ENCODE data around the gene PKD2L1. TPM values are rescaled to one million over a fixed set of nuclear protein-coding genes. Genes with fewer than 3 reads are reported as not detected.
"Not testable (repeated sequence)": the region's sequence is repeated elsewhere in the genome, so short reads cannot be mapped to it uniquely, and the experiment has no call there.

The PKD2L1 gene
- not detected for polyA plus RNA-seq (2013, experiment 1 of 2; ENCODE audit: insufficient read length)
- polyA plus RNA-seq (2013, experiment 2 of 2; ENCODE audit: insufficient read length), result not detected

- no peak for DNase-seq
These were observed at the start of gene PKD2L1 for GRCh38 chr10:100330079-100330478. TSS of gene PKD2L1 (minus strand) at chr10:100330228. CDS start at chr10:100330103, 125 bp downstream.

DNA sequence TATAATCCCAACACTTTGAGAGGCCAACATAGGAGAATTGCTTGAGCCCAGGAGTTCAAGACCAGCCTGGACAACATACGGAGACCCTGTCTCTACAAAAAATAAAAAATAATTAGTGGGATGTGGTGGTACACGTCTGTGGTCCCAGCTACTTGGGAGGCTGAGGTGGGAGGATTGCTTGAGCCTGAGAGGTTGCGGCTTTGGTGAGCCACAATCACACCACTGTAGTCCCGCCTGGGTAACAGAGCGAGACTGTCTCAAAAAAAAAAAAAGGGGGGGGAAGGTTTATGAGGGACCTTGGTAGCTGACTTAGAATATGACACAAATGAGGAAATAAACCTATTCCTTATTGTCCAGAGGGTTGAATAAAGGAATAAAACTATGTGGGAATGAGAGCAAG lies 47.8 kb upstream of the PKD2L1 start:
- DNase-seq, result no peak

GRCh38 chr10:100376656-100377055 lies 46.6 kb upstream of the PKD2L1 start:
- not testable (repeated sequence) for DNase-seq

GRCh38 chr10:100374677-100375353 lies 44.8 kb upstream of the PKD2L1 start:
- DNase-seq, result not testable (repeated sequence)

DNA sequence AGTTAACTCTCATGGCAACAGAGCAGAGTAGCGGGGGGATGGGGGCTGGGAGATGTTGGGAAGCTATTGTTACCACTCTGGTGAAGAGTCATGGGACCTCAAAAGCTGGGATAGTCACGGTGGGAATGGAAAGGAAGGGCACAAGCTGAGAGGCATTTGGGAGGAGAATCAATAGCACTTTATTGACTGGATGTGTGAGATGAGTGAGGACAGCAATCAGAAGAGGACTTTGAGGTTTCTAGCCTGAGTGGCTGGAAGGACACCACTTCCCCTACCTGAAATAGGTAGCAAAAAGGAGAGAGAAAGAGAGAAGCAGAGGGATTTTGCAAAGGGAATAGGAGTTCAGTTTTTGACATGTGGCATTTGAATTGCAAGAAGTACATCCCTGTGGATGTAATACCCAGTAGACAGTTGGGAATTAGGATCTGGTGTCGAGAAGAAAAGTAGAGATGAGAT lies 44.2 kb upstream of the PKD2L1 start:
- DNase-seq, result no peak

DNA sequence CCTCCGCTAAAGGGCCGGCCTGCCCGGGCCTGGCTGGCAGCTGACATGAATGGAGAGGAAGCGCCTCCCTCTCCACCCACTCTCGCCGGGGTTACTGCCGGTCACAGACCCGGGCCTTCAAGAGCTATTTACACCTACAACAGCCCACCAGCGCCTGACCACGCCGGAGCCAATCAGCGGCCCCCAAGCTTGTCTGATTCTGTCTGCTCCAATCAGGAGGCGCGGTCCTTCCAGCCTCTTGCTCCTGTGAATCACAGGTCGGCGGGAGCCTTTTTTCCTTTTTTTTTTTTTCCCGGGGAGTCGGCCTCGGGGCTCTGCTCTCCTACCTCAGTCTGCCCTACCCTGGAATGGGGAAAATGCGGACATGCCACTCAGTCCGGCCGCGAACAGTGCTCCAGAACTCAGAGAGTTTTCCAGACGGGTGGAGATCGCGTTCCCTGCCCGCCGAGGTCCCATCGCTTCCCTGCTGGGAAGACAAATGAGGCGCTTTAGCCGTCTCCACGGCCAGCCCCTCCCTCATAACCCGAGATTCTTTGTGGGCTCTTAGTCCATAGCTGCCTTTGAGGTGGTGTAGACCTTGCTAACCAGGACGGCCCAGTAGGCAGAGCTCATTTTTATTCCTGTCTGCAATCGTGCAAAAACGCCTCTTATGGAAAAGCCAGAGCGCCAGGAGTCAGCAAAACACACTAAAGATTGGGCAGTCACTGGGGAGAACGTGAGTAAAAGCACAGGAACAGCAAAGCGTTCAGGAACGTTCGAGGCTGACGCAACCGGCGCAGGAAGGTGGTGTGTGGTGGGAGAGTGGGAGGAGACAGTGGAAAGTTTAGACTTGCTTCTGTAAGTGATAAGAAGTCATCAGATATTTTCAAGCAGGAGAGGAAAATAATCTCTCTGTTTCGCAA lies 43.5 kb upstream of the PKD2L1 start:
- peak; percentile 100 for DNase-seq

DNA sequence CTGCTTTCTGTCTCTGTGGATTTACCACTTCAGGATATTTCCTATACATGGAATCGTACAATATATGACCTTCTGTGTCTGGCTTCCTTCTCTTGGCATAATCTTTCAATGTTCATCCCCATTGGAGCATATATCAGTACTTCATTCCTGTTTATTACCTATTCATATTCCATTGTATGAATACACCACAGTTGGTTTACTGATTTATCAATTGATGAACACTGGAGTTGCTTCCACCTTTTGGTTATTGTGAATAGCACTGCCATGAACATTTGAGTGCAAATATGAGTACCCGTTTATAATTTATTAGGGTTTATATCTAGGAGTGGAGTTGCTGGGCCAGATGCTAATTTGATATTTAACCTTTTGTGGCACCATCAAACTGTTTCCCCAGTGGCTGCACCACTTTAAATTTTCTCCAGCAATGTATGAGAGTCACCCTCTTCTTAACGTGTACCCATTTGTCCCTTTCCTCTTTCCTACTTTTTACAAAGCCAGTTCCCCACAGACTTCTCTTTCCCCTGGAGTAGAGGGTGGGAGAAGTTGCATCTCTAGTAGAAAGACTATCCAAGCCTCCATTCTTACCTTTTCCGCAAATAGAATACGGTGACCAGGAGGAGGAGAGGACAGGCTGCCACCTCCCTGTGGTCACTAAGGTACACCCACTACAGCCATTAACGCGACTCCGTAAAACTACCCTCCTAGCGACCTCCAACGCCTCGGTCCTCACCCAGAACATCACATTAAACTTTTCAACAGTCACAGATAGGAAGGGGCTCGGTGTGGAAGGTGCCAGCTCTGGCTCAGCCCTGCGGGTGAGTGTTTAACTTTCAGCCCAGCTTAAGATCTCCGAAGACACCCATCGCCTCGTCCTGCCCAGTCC lies 42.6 kb upstream of the PKD2L1 start:
- no peak for DNase-seq

GRCh38 chr10:100371482-100372027 lies 41.5 kb upstream of the PKD2L1 start:
- DNase-seq, result no peak

- peak; percentile 88 for DNase-seq
These were observed 40.9 kb upstream of the PKD2L1 start for GRCh38 chr10:100370714-100371481.

- no peak for DNase-seq
These were observed 38.7 kb upstream of the PKD2L1 start for GRCh38 chr10:100368721-100369120.

DNA sequence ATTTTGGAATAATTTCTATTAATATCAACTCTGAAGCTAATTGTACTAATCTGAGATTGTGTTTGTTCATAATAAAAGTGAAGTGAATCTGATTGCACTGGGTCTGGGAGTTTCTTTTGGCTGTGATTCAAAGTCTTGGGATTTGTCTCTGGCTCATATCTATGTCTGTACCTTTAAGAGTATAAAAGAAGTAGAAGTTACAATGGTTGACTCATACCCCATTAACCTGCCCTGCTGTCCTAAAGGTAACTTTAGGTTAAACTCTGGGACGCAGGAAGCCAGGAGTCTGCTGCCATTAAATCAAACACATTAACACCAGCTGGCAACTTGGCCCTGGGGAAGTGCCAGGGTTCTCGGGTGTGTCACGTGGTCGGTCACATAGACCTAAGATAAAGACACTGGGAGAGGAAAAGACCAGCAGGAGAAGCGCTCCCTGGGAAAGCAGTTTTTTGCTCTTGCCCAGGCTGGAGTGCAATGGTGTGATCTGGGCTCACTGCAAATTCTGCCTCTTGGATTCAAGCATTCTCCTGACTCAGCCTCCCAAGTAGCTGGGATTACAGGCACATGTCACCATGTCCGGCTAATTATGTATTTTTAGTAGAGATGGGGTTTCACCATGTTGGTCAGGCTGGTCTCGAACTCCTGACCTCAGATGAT lies 34.8 kb upstream of the PKD2L1 start:
- DNase-seq, result peak; percentile 76

DNA sequence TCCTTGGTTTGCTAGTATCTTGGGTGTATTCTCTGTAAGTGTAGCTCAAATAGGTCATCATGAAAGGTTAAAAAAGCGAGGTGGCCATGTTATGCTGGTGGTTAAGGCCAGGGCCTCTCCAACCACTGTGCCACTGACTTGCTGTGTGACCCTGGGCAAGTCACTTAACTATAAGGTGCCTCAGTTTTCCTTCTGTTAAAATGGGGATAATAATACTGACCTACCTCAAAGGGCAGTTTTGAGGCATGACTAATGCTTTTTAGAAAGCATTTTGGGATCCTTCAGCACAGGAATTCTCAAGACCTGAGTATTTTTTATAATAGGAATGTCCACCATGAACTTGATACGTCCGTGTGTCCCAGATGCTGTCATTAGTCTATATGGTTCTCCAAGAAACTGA lies 34.1 kb upstream of the PKD2L1 start:
- no peak for DNase-seq

- no peak for DNase-seq
These were observed 32.8 kb upstream of the PKD2L1 start for GRCh38 chr10:100362570-100363496.

- DNase-seq, result no peak
These were observed 30.2 kb upstream of the PKD2L1 start for GRCh38 chr10:100360234-100360633.

DNA sequence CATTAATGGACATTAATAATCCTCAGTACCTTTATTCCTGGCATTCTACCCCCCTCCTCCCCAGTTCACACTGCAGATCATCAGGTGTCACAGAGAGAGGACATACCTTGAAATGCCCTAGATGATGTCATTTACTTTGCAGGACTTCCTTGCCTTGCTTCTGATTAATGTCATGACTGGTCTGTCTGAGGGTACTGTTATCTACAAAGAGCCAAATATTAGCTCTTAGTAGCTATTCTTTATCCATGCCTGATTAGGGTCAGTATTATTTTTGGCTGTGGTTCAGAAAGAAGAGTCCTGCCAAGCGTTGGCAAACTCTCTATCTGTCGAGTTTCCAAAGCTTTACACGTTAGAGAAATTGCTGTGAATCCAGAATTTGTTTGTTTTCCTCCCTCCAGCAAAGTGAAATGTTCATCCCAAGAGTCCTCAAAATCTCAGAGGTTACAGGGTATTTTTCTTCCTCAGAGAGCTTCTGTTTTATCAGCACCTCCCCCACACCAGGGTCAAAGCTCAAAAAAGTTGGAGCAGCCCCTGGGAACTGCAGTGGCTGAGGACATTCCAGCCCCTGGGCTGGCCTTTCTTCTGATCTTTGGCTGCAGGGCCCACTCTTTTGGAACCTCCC lies 29.6 kb upstream of the PKD2L1 start:
- no peak for DNase-seq

DNA sequence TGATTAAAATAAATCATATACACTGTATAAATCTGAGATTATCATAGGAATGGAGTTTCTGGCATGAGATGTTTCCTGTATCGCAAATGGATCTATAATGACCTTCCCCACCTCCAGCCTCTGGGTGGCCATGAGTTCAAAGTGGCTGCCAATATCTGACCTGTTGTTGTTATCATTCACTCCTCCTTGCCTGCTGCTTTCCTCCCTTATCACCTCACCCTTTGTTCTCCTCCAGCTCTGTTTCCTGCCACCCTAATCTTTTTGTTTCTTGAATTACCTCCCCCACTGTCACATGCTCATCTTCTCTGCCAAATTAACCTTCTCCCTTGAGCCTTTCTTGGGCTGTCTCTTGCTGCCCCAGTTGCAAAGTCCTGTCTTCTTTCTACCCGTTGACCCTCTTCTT lies 29.0 kb upstream of the PKD2L1 start:
- no peak for DNase-seq

DNA sequence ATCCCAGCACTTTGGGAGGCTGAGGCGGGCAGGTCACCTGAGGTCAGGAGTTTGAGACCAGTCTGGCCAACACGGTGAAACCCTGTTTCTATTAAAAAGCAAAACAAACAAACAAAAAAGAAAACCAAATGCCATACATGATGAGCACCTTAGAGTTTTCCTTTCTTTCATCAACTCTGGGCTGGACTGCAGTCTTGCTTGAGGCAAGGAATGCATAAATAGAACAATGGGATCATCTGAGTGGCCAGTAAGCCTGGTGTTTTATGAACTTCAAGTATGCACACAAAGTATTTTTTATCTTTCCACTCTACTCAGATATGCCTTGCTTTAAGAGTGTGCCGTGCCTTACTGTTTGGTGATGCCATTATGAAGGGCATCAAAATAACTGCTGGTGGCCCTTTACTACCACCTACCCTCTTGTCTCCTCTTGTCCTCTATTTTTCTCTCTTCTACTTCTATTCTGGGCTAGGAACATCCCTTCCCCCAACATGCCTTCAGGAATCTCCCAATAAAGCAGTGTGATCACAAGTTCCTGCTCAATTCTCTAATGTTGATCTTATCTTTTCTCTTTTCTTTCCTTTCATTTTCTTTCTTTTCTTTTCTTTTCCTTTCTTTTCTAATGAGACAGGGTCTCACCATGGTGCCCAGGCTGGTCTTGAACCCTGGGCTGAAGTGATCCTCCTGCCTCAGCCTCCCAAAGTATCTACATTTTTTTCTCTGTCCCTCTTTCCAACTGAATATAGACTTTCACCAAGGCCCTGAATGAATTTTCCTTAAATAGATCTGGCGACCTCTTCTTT lies 27.2 kb upstream of the PKD2L1 start:
- DNase-seq, result no peak

Data from fibroblast of skin of abdomen (primary cell).